Neutrophil (primary cell): ENCODE results near the gene SPCS3.

Source experiments
- H3K27ac ChIP-seq: fragments of 200-600 bp; sonication (generic); 2 replicates; pipeline ENCODE4 v1.5.1; 2016; ENCODE audit warnings: mild to moderate bottlenecking, moderate library complexity
- H3K27me3 ChIP-seq: fragments of 200-600 bp; sonication (generic); 2 replicates; pipeline ENCODE4 v1.6.0; 2016; ENCODE audit warnings: mild to moderate bottlenecking
- H3K36me3 ChIP-seq: fragments of 200-600 bp; sonication (generic); 2 replicates; pipeline ENCODE4 v1.5.1; 2017
- H3K4me1 ChIP-seq, 2 experiments: fragments of 200-600 bp in 1 of 2; sonication (generic) in 1 of 2; 1 replicate in 1 of 2; 2 replicates in 1 of 2; pipeline versions ENCODE4 v1.5.1 to v1.6.1; 2013 to 2016; ENCODE audit warnings: low read depth in 1 of 2, low read length in 1 of 2, mild to moderate bottlenecking in 1 of 2, moderate library complexity in 1 of 2; ENCODE audit not compliant: control insufficient read depth in 1 of 2, insufficient read depth in 1 of 2
- H3K4me3 ChIP-seq, 2 experiments: fragments of 200-600 bp in 1 of 2; sonication (generic) in 1 of 2; 1 replicate in 1 of 2; 2 replicates in 1 of 2; pipeline ENCODE4 v1.5.1; 2013 to 2016; ENCODE audit warnings: low read depth in 1 of 2, low read length in 1 of 2, mild to moderate bottlenecking in 1 of 2, moderate library complexity in 1 of 2
- H3K9me3 ChIP-seq: fragments of 200-600 bp; sonication (generic); 2 replicates; pipeline ENCODE4 v1.5.1; 2016
- TF ChIP-seq, protein P1 (sequence below): fragments of 200-600 bp; sonication (generic); IDR thresholded peaks from 2 replicates; pipeline ENCODE4 v1.5.1; 2016; ENCODE audit warnings: antibody characterized with exemption

Gene SPCS3

GRCh38 chr4:176298664-176299063 lies 21.1 kb upstream of the SPCS3 start:
- TF ChIP-seq, protein P1, sequence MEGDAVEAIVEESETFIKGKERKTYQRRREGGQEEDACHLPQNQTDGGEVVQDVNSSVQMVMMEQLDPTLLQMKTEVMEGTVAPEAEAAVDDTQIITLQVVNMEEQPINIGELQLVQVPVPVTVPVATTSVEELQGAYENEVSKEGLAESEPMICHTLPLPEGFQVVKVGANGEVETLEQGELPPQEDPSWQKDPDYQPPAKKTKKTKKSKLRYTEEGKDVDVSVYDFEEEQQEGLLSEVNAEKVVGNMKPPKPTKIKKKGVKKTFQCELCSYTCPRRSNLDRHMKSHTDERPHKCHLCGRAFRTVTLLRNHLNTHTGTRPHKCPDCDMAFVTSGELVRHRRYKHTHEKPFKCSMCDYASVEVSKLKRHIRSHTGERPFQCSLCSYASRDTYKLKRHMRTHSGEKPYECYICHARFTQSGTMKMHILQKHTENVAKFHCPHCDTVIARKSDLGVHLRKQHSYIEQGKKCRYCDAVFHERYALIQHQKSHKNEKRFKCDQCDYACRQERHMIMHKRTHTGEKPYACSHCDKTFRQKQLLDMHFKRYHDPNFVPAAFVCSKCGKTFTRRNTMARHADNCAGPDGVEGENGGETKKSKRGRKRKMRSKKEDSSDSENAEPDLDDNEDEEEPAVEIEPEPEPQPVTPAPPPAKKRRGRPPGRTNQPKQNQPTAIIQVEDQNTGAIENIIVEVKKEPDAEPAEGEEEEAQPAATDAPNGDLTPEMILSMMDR: no peak
- no peaks in the 10 kb centered on the region for H3K27me3 ChIP-seq
- no peaks in the 10 kb centered on the region for H3K9me3 ChIP-seq
- no peak overlapping the region for H3K4me3 ChIP-seq
- H3K4me1 ChIP-seq: no peaks in the 10 kb centered on the region
- H3K36me3 ChIP-seq: no peaks in the 10 kb centered on the region
- no peak overlapping the region for H3K27ac ChIP-seq

GRCh38 chr4:176300036-176300435 lies 19.7 kb upstream of the SPCS3 start:
- Histone ChIP-seq H3K9me3 (no peaks in the 10 kb centered on the region), H3K36me3 (no peaks in the 10 kb centered on the region)
- TF ChIP-seq, protein P1: no peak

DNA sequence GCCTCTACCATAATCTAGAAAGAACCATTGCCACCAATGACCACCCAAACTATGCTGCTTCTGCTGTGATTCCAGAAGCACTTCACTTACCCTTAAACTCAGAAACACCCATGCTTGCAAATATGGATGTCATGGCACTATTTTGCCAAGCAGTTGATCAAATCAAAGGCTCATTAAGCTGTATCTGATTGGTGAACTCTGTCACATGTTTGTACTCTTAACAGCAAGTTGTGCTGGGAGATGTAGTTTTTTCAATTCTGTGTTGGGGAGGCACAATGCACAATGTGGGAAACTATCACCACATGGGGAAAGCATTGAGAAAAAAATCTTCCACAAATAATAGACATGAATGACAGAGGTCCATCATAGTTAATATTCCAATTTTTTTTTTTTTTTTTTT lies 19.2 kb upstream of the SPCS3 start:
- Histone ChIP-seq H3K4me3 (no peak overlapping the region), H3K36me3 (no peaks in the 10 kb centered on the region), H3K9me3 (no peaks in the 10 kb centered on the region), H3K27ac (no peak overlapping the region), H3K4me1 (no peaks in the 10 kb centered on the region), H3K27me3 (no peaks in the 10 kb centered on the region)
- TF ChIP-seq, protein P1: no peak

More at GRCh38 chr4:176300036-176300435, 19.7 kb upstream of the SPCS3 start:
- no peak overlapping the region for H3K27ac ChIP-seq
- no peaks in the 10 kb centered on the region for H3K27me3 ChIP-seq
- no peaks in the 10 kb centered on the region for H3K4me1 ChIP-seq
- H3K4me3 ChIP-seq: no peak overlapping the region

GRCh38 chr4:176302283-176303275 lies 17.2 kb upstream of the SPCS3 start:
- no peaks in the 10 kb centered on the region for H3K36me3 ChIP-seq
- no peaks in the 10 kb centered on the region for H3K27me3 ChIP-seq
- H3K4me1 ChIP-seq: no peaks in the 10 kb centered on the region
- no peak overlapping the region for H3K27ac ChIP-seq
- H3K4me3 ChIP-seq: no peak overlapping the region
- TF ChIP-seq, protein P1: no peak
- no peaks in the 10 kb centered on the region for H3K9me3 ChIP-seq

DNA sequence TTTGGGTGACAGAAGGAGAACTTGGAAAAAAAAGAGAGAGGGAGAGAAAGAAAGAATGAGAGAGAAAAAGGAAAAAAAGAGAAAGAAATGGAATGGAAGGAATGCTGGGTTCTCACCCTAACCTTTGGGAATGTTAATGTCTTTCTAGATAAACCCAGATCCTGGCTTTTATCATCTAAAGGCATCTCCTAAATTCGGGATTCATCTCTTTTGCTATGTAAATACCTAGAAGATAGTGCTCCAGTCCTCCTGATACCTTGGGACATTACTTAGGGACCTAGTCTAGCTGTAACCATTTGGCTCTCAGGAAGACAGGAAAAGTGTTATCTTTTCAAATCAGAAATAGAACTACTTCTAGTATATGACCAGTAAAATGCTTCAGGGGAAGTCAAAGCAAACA lies 15.8 kb upstream of the SPCS3 start:
- H3K4me1 ChIP-seq: no peaks in the 10 kb centered on the region
- no peaks in the 10 kb centered on the region for H3K36me3 ChIP-seq
- H3K4me3 ChIP-seq: no peak overlapping the region
- H3K9me3 ChIP-seq: no peaks in the 10 kb centered on the region
- TF ChIP-seq, protein P1: no peak
- H3K27ac ChIP-seq: no peak overlapping the region
- no peaks in the 10 kb centered on the region for H3K27me3 ChIP-seq
